Smooth muscle cell (in vitro differentiated cells): ENCODE results near the gene RPL39L. TPM values are rescaled to one million over a fixed set of nuclear protein-coding genes. Genes with fewer than 3 reads are reported as not detected.

Source experiments
- DNase-seq: peaks from one replicate; lab custom pipeline; 2025; ENCODE audit not compliant: unreplicated experiment; lab: John Stamatoyannopoulos, UW
- H2AFZ ChIP-seq: fragments of 200-600 bp; sonication (generic); 2 replicates; pipeline ENCODE4 v1.6.0; 2016; ENCODE audit warnings: antibody characterized with exemption, low read depth, mild to moderate bottlenecking
- H3F3A ChIP-seq: fragments of 200-600 bp; sonication (generic); 2 replicates; pipeline ENCODE4 v1.6.0; 2017; ENCODE audit warnings: antibody characterized with exemption, low read depth
- H3K27ac ChIP-seq: fragments of 200-600 bp; sonication (generic); 2 replicates; pipeline ENCODE4 v1.5.1; 2016; ENCODE audit warnings: low read depth, mild to moderate bottlenecking
- H3K27me3 ChIP-seq: fragments of 200-600 bp; sonication (generic); 2 replicates; pipeline ENCODE4 v1.6.1; 2016; ENCODE audit warnings: low read depth, mild to moderate bottlenecking
- H3K36me3 ChIP-seq: fragments of 200-600 bp; sonication (generic); 2 replicates; pipeline ENCODE4 v1.5.1; 2016; ENCODE audit warnings: low read depth
- H3K4me1 ChIP-seq: fragments of 200-600 bp; sonication (generic); 2 replicates; pipeline ENCODE4 v1.5.1; 2016; ENCODE audit warnings: low read depth
- H3K4me2 ChIP-seq: fragments of 200-600 bp; sonication (generic); 2 replicates; pipeline ENCODE4 v1.6.0; 2016; ENCODE audit warnings: mild to moderate bottlenecking
- H3K4me3 ChIP-seq: fragments of 200-600 bp; sonication (generic); 2 replicates; pipeline ENCODE4 v1.5.1; 2016; ENCODE audit warnings: mild to moderate bottlenecking
- H3K79me2 ChIP-seq: fragments of 200-600 bp; sonication (generic); 2 replicates; pipeline ENCODE4 v1.6.0; 2016; ENCODE audit warnings: low read depth, mild to moderate bottlenecking
- H3K9ac ChIP-seq: fragments of 200-600 bp; sonication (generic); 2 replicates; pipeline ENCODE4 v1.6.0; 2016; ENCODE audit warnings: low read depth
- H3K9me3 ChIP-seq: fragments of 200-600 bp; sonication (generic); replicated peaks from 2 replicates; pipeline ENCODE4 v1.5.1; 2016; ENCODE audit warnings: low read depth
- H4K20me1 ChIP-seq: fragments of 200-600 bp; sonication (generic); 2 replicates; pipeline ENCODE4 v1.6.0; 2016; ENCODE audit warnings: low read depth
- CTCF ChIP-seq: fragments of 200-600 bp; sonication (generic); IDR thresholded peaks from 2 replicates; pipeline ENCODE4 v1.5.1; 2017; ENCODE audit warnings: borderline replicate concordance, mild to moderate bottlenecking, antibody characterized with exemption; ENCODE audit not compliant: insufficient read depth, poor library complexity, severe bottlenecking
- WGBS: methylation state at CpG from one replicate; pipeline ENCODE4 v1.1.7; 2016; ENCODE audit warnings: low lambda C conversion rate; 5-methylcytosine and 5-hydroxymethylcytosine counted together
- polyA plus RNA-seq: library from polyadenylated mRNA; unstranded; fragments of >200 nt; fragmentation: Nextera tagmentation; extraction: Ambion mirVana; gene quantifications from 2 replicates; pipeline ENCODE4 v1.2.1, GENCODE V29; 2016
- total RNA-seq: library from RNA; depleted of rRNA; stranded (reverse); fragments of >200 nt; gene quantifications from 2 replicates; pipeline ENCODE4 v1.2.3, GENCODE V29; 2014

RPL39L gene
- total and polyA plus RNA-seq, 2 experiments from 2014 or later: 40.3 to 44.2 TPM

GRCh38 chr3:187082758-187083375, 56.4 kb downstream of the RPL39L start:
- H3F3A ChIP-seq: no peaks in the 10 kb centered on the region
- H3K27me3 ChIP-seq: no peaks in the 10 kb centered on the region
- H3K4me1 ChIP-seq: no peaks in the 10 kb centered on the region
- H3K4me2 ChIP-seq: no peak overlapping the region
- no peak overlapping the region for H2AFZ ChIP-seq
- no peak for DNase-seq
- H3K4me3 ChIP-seq: no peak overlapping the region
- H3K9me3 ChIP-seq: peaks cover 7% of the 10 kb centered on the region
- no peaks in the 10 kb centered on the region for H4K20me1 ChIP-seq
- no peak overlapping the region for H3K27ac ChIP-seq
- no peaks in the 10 kb centered on the region for H3K36me3 ChIP-seq
- WGBS: 97% methylated on average over 6 of the region's 6 CpGs
- no peak for TF ChIP-seq CTCF
- no peaks in the 10 kb centered on the region for H3K79me2 ChIP-seq
- H3K9ac ChIP-seq: no peak overlapping the region

- H3K27ac ChIP-seq: no peak overlapping the region
- no peaks in the 10 kb centered on the region for H3K36me3 ChIP-seq
- no peaks in the 10 kb centered on the region for H3K9me3 ChIP-seq
- 86% methylated on average over 13 of the region's 13 CpGs for WGBS
- H3K4me3 ChIP-seq: no peak overlapping the region
- no peak for TF ChIP-seq CTCF
- no peaks in the 10 kb centered on the region for H3K27me3 ChIP-seq
- DNase-seq: no peak
- H3K9ac ChIP-seq: no peak overlapping the region
- no peaks in the 10 kb centered on the region for H3F3A ChIP-seq
- no peak overlapping the region for H2AFZ ChIP-seq
- H4K20me1 ChIP-seq: no peaks in the 10 kb centered on the region
- H3K4me2 ChIP-seq: no peak overlapping the region
- H3K79me2 ChIP-seq: no peaks in the 10 kb centered on the region
- no peaks in the 10 kb centered on the region for H3K4me1 ChIP-seq
Measured at GRCh38 chr3:187080799-187081450, 58.4 kb downstream of the RPL39L start.

GRCh38 chr3:187079090-187080022, 59.9 kb downstream of the RPL39L start:
- 95% methylated on average over 8 of the region's 8 CpGs for WGBS
- TF ChIP-seq CTCF: no peak

More at GRCh38 chr3:187079090-187080022, 59.9 kb downstream of the RPL39L start:
- no peaks in the 10 kb centered on the region for H3K9me3 ChIP-seq
- H3K36me3 ChIP-seq: no peaks in the 10 kb centered on the region
- no peaks in the 10 kb centered on the region for H4K20me1 ChIP-seq
- H3F3A ChIP-seq: no peaks in the 10 kb centered on the region
- H3K9ac ChIP-seq: no peak overlapping the region
- H3K79me2 ChIP-seq: no peaks in the 10 kb centered on the region
- no peak overlapping the region for H3K4me3 ChIP-seq
- H3K4me2 ChIP-seq: no peak overlapping the region
- DNase-seq: no peak
- no peaks in the 10 kb centered on the region for H3K4me1 ChIP-seq
- no peaks in the 10 kb centered on the region for H3K27me3 ChIP-seq
- no peak overlapping the region for H2AFZ ChIP-seq
- no peak overlapping the region for H3K27ac ChIP-seq
